Measurements from ENCODE around the gene SLC24A4. TPM values are rescaled to one million over a fixed set of nuclear protein-coding genes. Genes with fewer than 3 reads are reported as not detected.

Gene SLC24A4
- total RNA-seq, 1 donor from 2014 or later: not detected

GRCh38 chr14:92453691-92454090 is 130.7 kb downstream of the SLC24A4 start:
- no peak for TF ChIP-seq CTCF (IDR thresholded peaks at IDR 0.05; ENCODE audit: unreplicated experiment)
- H3K4me1 Mint-ChIP-seq: peaks cover 13% of the 10 kb centered on the region
- H3K4me3 Mint-ChIP-seq: no peak overlapping the region
- no peaks in the 10 kb centered on the region for H3K9me3 Mint-ChIP-seq
- H3K27me3 Mint-ChIP-seq (ENCODE audit: low read depth): no peaks in the 10 kb centered on the region
- DNase-seq (ENCODE audit: low spot score in 2 of 2, unreplicated experiment in 2 of 2): no peak
- no peak overlapping the region for H3K27ac Mint-ChIP-seq
- no peaks in the 10 kb centered on the region for H3K36me3 Mint-ChIP-seq

GRCh38 chr14:92455231-92455630 is 132.3 kb downstream of the SLC24A4 start:
- H3K9me3 Mint-ChIP-seq: no peaks in the 10 kb centered on the region
- H3K36me3 Mint-ChIP-seq: no peaks in the 10 kb centered on the region
- no peak for DNase-seq (ENCODE audit: low spot score in 2 of 2, unreplicated experiment in 2 of 2)
- H3K27ac Mint-ChIP-seq: no peak overlapping the region
- peaks cover 18% of the 10 kb centered on the region for H3K4me1 Mint-ChIP-seq
- no peaks in the 10 kb centered on the region for H3K27me3 Mint-ChIP-seq (ENCODE audit: low read depth)
- no peak for TF ChIP-seq CTCF (IDR thresholded peaks at IDR 0.05; ENCODE audit: unreplicated experiment)
- no peak overlapping the region for H3K4me3 Mint-ChIP-seq

- Mint-ChIP-seq H3K27ac (no peak overlapping the region), H3K27me3 (ENCODE audit: low read depth) (no peaks in the 10 kb centered on the region), H3K4me1 (peaks cover 11% of the 10 kb centered on the region), H3K4me3 (no peak overlapping the region), H3K36me3 (no peaks in the 10 kb centered on the region), H3K9me3 (no peaks in the 10 kb centered on the region)
- peak; percentile 18 for TF ChIP-seq CTCF (IDR thresholded peaks at IDR 0.05; ENCODE audit: unreplicated experiment)
- DNase-seq (ENCODE audit: low spot score in 2 of 2, unreplicated experiment in 2 of 2): no peak
Measured at GRCh38 chr14:92456215-92457015, 133.4 kb downstream of the SLC24A4 start.

- no peak for TF ChIP-seq CTCF (IDR thresholded peaks at IDR 0.05; ENCODE audit: unreplicated experiment)
- no peak for DNase-seq (ENCODE audit: low spot score in 2 of 2, unreplicated experiment in 2 of 2)
- no peaks in the 10 kb centered on the region for H3K36me3 Mint-ChIP-seq
- no peak overlapping the region for H3K27ac Mint-ChIP-seq
- no peaks in the 10 kb centered on the region for H3K27me3 Mint-ChIP-seq (ENCODE audit: low read depth)
- H3K4me3 Mint-ChIP-seq: no peak overlapping the region
- peaks cover 6% of the 10 kb centered on the region for H3K4me1 Mint-ChIP-seq
- no peaks in the 10 kb centered on the region for H3K9me3 Mint-ChIP-seq
Measured at GRCh38 chr14:92457016-92457565, 134.1 kb downstream of the SLC24A4 start.

- H3K27me3 Mint-ChIP-seq (ENCODE audit: low read depth): no peaks in the 10 kb centered on the region
- H3K4me3 Mint-ChIP-seq: no peak overlapping the region
- no peak for TF ChIP-seq CTCF (IDR thresholded peaks at IDR 0.05; ENCODE audit: unreplicated experiment)
- peaks cover 6% of the 10 kb centered on the region for H3K4me1 Mint-ChIP-seq
- H3K27ac Mint-ChIP-seq: no peak overlapping the region
- no peaks in the 10 kb centered on the region for H3K36me3 Mint-ChIP-seq
- DNase-seq (ENCODE audit: low spot score in 2 of 2, unreplicated experiment in 2 of 2): no peak
- H3K9me3 Mint-ChIP-seq: no peaks in the 10 kb centered on the region
Measured at GRCh38 chr14:92458136-92459029, 135.4 kb downstream of the SLC24A4 start.
